GM21381 (cell line): ENCODE data around the gene KRT39.
"Not testable (repeated sequence)": the region's sequence is repeated elsewhere in the genome, so short reads cannot be mapped to it uniquely, and the experiment has no call there.

Experiments
- ATAC-seq: cut with Tn5 transposase; IDR thresholded peaks from one replicate; pipeline ENCODE4 v1.9.1; 2021; ENCODE audit warnings: mild to moderate bottlenecking, moderate library complexity; ENCODE audit not compliant: unreplicated experiment

The KRT39 gene

DNA sequence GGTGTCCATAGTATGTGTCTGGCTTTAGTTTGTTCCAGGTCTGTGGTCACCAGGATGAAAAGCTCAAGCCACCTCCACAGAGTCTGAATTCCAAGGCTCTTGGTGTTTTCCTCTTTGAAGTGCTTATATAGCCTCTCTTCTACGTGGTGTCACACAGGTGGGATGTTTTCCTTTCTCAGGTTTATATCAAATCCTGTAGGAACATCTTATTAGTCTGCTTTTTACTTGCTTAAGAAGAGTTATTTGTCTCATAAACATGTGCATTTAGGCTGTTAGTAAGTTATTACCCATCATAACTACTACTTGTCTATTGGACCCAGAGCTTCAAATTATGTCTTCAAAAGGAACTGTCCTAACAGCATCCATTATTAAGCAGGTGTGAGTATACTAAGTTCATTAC, at the start of gene KRT39:
TSS of gene KRT39 (minus strand) at position 101 of the 400 bp plus-strand sequence. CDS start at position 9, 92 bp downstream.
- no peak for ATAC-seq

DNA sequence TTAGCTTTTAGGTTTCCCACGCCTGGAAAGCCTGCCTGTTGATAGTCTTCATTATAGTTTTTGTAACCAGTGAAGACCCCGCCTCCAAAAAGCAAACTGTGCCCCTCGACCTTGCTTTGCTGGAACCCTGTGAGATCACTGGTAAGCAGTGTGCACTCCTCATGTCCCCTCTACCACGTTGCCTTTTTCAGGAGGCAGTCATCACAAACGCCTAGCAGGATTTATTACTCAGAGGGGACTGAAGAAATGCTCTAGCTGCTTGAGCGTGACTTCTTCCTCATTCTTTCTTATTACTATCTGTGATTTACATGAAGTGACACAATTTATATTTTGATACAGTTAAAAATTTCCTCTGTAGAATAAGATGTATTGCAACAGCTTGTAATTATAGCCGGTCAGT, 48.7 kb upstream of the KRT39 start:
- no peak for ATAC-seq

DNA sequence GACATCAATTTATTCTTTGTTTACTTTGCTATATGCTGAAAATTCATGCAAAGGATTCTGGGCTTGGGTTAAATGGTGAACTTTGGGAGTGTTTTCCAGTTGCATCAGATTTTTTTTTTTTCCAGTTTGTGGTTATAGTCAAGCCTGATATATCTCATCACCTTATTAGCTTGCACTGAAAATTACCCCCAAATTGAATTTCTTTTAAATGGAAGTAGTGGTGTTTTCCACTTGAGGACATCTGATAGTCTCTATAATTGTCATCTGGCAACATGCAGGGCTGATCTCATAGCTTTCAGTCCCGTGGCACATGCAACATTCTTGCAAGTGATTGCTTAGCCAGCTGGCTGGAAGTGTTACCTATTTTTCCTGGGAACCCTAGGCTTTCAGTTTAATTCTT, 46.9 kb upstream of the KRT39 start:
- no peak for ATAC-seq

DNA sequence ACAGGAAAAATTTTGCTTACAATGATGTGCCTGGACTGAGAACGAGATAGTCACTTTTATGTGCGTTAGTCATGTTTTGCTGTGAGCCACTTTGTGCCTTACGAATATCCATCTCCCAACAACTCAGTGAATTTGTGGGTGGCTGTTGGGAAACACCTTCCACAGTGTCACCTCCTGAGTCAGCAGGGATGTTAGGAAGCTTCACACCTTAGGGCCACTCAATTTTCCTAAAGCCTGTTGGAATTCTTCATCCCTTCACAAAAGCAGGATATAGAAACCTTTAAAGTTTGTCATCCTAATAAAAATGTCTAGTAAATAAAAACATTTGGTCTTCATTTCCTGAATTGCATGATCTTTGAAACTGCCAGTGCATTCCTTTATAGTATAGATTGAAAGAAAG, 46.4 kb upstream of the KRT39 start:
- no peak for ATAC-seq

DNA sequence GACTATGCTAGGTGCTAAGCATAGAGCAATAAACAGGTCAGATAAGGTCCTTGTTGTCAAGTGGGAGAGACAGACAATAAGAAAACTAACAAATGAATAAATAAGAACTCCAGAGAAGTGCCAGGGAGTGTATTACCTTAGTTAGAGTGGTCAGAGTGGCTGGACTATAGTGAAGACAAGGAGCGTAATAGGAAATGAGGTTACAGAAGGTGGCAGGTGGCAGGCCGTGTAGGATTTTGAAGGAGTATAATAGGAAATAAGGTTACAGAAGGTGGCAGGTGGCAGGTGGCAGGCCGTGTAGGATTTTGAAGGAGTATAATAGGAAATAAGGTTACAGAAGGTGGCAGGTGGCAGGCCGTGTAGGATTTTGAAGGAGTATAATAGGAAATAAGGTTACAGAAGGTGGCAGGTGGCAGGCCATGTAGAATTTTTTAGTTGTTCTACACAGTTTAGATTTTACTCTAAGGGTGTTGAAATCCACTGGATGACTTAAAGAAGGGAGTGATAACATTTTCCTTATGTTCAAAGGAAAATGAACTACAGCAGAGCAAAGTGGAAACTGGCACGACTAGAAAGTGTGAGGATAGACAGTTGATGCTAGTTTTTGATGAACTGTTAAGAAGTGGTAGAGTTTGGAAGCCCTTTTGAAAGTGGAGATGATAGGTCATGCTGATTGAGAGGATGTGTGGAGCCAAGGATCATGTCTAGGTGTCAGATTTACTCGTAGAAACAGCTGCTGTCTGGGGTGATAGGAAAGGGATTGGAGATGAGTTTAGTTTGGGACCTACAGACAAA, 45.8 kb upstream of the KRT39 start:
- ATAC-seq, result no peak

DNA sequence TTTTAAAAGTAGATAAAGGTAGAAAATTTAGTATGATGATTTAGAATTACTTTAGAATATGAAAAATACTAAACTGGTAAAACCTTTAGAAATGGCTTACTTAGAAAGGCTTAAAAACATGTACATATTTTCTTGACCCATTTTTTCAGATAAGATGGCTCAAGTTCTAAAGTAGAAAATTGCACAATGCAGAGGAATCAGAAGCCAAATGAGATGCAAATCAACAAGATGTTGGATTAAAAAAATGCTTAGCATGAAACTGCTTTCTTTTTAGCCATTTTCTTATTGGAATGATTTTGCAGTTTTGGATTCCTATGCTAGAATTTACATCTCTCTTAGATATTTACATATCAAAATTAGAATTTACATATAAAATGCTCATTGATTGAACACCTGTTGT, 43.7 kb upstream of the KRT39 start:
- ATAC-seq, result no peak

DNA sequence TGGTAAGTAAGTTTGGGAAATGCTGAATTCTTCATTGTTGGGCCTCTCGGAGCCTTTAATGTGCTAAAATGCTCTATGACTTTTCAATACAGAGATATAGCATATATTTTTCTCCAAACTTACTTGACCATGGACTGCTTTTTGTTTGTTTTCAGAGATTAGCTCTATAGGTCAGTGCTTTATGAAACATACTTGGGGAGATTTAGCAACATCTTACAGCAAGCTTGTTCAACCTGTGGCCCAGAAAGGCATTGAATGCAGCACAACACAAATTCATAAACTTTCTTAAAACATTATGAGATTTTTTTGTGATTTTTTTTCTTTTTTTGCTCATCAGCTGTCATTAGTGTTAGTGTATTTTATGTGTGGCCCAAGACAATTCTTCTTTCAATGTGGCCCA, 43.2 kb upstream of the KRT39 start:
- ATAC-seq, result no peak

DNA sequence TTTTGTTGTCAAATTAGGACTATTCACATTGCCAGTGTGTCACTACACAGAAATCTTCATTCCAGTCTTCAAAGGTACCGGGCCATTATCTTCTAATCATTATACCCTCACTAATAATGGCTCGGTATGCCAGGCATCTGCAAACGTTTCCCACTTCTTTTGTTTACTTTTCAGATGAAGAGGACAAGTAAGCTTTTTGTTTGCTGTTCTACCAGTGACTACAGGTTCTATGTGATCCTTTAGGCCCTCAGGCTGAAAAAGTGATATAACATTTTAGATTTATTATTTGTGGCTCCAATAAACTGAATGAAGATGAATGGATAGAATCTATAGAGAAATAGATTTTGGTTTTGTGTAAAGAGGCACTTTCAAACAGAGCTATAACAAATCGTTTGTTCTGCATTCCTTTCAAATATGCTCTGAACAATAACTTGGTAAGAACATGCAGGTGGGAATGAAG, 42.6 kb upstream of the KRT39 start:
- ATAC-seq, result no peak

DNA sequence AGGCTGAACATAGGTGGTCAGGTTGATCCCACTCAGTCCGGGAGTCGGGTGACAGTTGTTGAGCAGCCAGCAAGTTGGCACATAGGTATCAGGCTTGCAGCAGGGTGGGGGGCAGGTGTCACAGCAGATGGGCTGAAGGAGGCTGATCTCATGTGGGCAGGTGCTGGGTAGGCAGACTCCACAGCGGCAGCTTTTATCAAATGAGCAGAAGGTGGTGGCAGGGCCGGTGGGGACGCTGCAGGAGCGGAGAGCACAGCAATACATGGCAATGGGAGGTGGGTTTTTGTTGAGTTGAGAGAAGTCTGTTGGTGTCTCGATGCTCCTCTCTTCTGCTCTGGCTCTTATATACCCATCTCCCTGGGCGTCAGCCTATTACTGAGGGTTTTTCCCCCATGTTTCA, 42.1 kb upstream of the KRT39 start, which contains the start of gene KRTAP3-1:
TSS of gene KRTAP3-1 (minus strand) at position 318 of the 400 bp plus-strand sequence. CDS start at position 264, 54 bp downstream.
- no peak for ATAC-seq

DNA sequence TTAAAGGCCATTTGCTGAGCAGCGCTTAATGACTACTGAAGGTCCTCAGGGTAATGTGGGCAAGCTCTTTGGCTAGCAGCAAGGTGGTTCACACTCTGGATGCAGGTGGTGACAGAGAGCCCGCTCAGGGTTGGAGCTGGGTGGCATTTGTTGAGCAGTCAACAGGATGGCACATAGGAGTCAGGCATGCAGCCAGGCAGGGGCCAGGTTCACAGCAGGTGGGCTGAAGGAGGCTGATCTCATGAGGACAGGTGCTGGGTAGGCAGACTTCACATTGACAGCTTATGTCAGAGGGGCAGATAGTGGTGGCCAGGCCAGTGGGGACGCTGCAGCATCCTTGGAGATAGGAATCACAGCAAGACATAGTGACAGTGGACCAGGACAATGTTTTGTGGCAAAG, 37.6 kb upstream of the KRT39 start:
- no peak for ATAC-seq

DNA sequence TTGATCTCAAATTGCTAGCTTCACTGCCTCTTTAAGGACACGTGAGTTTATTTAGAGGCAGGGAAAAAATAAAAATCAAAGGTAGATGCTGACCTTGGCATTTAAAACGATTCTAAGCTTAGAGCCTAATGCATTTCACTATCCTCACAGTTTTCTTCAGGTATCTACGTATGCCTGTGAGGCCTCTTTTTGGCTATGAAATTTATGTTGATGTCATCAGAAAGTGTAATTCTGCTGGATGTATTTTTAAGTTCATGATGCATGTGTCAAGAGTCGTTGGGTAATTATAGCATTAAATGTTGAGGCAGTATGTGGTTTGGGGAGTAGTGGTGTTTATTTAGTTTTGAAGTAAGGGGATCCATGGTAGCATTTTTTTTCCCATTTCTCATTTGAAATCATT, 37.2 kb upstream of the KRT39 start:
- ATAC-seq, result no peak

DNA sequence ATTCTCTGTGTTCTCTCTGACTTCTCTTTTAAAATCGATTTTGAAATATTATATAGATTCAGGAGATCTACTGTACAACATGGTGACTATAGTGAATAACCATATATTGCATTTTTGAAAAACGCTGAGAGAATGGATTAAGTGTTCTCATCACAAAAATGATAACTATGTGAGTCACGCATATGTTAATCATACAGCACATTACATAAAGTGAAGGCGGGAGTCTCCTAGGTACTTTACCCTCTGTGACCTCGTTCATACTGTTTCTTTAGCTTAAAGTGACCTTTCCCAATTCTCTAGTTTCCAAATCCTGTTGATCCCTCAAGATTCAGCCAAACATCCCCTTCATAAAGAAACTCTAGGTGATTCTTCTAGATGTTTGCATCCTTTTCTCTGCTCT, 36.1 kb upstream of the KRT39 start:
- no peak for ATAC-seq

DNA sequence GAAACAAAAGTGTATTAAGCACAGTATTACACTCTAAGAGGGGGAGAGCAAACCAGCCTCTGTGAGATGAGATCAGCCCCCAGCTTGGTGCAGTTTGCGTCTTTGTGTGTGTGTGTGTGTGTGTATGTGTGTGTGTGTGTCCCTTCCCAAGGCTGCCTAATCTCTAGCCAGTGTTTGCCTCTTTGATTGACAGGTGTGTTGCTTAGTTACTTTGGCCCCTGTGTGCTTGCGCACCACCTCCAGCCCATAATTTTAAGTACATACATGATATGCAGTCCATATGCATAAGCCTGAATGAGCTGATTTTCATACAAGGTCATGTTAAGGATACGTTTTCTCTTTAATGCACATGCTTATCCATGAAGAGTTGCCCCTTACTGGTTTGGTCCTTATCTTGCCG, 35.0 kb upstream of the KRT39 start:
- no peak for ATAC-seq

DNA sequence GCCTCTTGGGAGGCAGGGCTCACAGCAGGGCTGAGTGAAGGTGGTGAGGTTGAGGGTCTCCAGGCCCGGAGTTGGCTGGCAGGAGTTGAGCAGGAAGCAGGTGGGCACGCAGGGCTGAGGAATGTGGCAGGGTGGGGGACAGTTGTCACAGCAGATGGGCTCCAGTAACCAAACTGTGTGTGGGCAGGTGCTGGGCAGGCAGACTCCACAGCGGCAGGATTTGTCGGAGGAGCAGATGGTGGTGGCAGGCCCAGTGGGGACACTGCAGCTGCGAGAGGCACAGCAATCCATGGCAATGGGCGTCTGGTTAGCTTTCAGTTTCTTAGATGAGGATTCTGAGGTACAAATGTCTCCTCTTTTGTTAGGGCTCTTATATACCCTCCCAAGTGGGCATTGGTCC, 32.8 kb upstream of the KRT39 start, which contains the start of gene KRTAP3-2:
TSS of gene KRTAP3-2 (minus strand) at position 344 of the 400 bp plus-strand sequence. CDS start at position 291, 53 bp downstream.
- not testable (repeated sequence) for ATAC-seq

DNA sequence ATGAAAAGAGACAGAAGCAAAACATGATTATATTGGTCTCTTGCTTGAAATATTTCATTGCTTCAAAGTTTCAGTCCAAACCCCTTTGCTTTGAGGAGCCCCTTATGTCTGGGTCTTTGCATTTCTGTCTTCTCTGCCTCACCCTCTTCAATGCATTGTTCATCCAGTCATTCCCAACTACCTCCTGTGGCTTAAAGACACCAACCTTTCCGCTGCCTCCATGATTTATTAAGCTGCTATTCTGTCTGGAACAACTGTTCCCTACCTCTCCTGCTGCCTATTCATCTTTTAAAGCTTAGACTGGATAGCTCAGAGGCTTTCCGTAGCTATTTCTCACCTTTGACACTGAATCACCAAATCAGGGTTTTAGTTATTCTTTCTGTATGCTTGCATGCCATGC, 30.6 kb upstream of the KRT39 start:
- ATAC-seq, result no peak

DNA sequence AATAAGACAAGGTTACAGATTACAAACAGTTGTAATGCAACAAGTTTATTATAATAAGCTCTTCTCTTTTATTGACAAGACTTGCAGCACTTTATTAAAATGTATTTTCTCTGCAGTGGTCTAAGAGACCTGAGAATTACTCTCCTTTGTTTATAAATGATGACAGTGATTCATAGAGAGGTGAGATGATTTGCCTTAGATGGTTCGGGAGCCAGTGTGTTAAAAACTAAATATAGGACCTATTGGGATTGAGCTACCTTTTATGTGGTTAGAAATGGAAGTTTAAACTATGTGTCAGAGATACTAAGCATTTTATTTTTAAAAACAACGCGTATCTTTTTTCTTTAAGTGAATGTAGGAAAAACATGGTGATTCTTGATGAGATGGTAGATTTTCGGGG, 30.1 kb upstream of the KRT39 start:
- no peak for ATAC-seq

DNA sequence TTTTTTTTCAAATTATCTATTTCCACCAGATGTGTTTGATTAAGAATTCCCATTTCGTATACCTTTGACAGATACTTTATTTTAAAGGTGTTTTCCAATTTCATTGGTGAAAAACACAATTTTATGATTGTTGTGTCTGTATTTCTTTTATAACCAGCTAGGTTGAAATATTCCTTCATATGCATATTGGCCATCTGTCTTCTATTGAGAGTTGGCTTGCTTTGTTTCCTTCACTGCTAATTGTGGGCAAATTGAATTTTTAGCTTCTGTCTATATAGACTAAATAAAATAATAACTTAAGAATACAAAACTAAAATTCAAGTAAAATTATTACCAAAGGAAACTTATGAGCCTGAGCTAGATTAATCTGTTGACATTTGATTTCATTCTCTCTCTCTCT, 28.4 kb upstream of the KRT39 start:
- ATAC-seq, result no peak

DNA sequence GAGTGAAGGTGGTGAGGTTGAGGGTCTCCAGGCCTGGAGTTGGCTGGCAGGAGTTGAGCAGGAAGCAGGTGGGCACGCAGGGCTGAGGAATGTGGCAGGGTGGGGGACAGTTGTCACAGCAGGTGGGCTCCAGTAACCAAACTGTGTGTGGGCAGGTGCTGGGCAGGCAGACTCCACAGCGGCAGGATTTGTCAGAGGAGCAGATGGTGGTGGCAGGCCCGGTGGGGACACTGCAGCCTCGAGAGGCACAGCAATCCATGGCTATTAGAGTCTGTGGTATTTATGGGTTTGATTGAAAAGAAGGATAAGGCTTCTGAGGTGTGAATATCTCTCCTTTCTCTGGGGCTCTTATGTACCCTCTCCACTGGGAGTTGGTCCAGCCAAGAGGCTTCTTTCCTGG, 27.1 kb upstream of the KRT39 start, which contains the start of gene KRTAP3-3:
TSS of gene KRTAP3-3 (minus strand) at position 326 of the 400 bp plus-strand sequence. CDS start at position 259, 67 bp downstream.
- no peak for ATAC-seq

DNA sequence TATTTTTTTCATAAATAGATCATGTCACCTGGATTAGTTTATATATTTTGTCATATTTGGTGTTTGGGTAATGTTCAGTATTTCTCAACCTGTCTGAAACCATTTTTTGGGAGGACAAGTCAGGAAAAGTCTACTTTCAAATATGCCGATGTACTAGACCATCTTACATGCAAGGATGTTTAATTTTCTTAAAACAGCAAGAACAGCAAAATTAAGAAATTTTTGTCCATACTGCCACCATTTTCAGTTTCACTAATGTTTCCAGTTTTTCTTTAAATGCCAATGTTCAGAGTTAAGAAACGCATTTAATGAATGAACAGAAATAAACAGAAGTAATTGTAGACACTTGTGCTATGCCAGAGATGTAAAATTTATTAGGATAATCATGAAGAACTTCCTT, 26.3 kb upstream of the KRT39 start:
- ATAC-seq, result no peak

DNA sequence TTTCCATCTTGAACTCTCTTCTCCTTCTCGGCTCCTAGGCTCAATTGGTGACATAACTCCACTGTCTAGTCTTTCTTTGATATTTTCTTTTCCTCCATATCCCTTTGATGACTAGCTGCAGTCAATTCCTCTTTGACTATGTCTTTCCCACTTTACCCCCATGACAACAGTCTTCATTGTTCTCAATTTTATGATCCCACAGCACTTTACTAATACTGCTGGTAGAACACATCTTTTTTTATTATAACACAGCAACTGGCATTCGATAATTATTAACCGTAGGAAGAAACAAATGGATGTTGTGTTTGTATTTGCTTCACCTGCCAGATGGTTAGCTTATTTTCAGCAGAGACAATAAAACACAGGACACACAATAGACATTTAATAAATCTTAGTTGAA, 25.9 kb upstream of the KRT39 start:
- no peak for ATAC-seq

DNA sequence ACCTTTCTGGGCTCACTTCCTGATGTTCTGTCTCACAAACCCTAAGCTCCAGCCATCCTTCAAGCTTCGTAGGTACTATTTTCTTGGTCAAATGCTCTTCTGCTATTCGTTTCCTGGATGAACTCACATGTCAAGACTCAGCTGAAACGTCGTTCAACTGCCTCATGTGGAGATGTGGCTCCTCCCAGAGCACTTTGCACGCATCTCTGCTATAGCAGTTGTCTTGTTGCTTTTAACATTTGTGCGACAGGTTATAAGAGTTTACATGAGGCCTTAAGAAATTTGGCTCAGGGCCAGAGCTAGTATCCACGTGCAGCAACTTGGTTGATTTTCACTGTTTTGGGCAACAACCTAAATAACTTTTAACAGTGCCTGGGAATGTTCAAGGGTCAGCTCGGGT, 20.2 kb upstream of the KRT39 start:
- no peak for ATAC-seq

DNA sequence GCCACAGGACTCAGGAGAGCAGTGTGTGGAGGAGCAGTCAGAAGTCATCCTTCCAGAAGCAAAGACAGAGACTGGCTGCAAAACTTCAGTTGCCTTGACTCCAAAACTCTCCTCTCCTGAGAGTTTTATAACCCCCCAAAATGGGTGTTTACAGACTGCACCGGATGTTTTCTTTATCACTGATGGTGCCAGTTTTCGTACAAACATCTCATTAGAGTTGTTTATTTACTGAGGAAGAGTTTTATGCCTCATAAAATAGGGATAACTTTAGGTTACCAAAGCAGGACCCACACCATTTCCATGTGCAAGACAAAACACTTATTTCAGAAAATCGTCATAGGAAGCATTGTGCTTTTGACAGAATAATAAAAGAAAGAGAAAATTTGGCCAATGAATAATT, 17.5 kb upstream of the KRT39 start, which contains the start of gene KRT40:
TSS of gene KRT40 (minus strand) at position 101 of the 400 bp plus-strand sequence. CDS start at position 48, 53 bp downstream.
- no peak for ATAC-seq
